Pancreas (tissue), 10 donors: Measurements from ENCODE around the gene WWOX. TPM values are rescaled to one million over a fixed set of nuclear protein-coding genes. Genes with fewer than 3 reads are reported as not detected.
"Not testable (repeated sequence)": the region's sequence is repeated elsewhere in the genome, so short reads cannot be mapped to it uniquely, and the experiment has no call there.

Experiments
- ATAC-seq, 4 donors: fragments of 200-7000 bp; cut with Tn5 transposase; one replicate each; pipeline versions ENCODE4 v1.8.0 to v1.9.1; 2020; ENCODE audit warnings: mild to moderate bottlenecking in 4 of 4, moderate library complexity in 4 of 4
- DNase-seq, 6 donors: peaks; one replicate each; pipeline ENCODE4 v3.0.0-alpha.2; 2020
- FAIRE-seq: peaks from 2 replicates; lab custom pipeline; 2012; peaks lifted over from hg19 to GRCh38; lab: Jason Lieb, UNC
- H3K27ac ChIP-seq, 4 donors: fragments of 200-600 bp; sonication (generic); 1 replicate in 3 of 4; 2 replicates in 1 of 4; pipeline versions ENCODE4 v1.5.0 to v1.8.0; 2020
- H3K27me3 ChIP-seq, 4 donors: fragments of 200-600 bp; one replicate each; pipeline ENCODE4 v1.8.0; 2021
- H3K36me3 ChIP-seq, 3 donors: fragments of 200-600 bp; sonication (generic) in 1 of 3; one replicate each; pipeline versions ENCODE4 v1.5.0 to v1.8.0; 2020 to 2021
- H3K4me1 ChIP-seq, 3 donors: fragments of 200-600 bp; one replicate each; pipeline ENCODE4 v1.8.0; 2021
- H3K4me3 ChIP-seq, 4 donors: fragments of 200-600 bp; sonication (generic) in 2 of 4; one replicate each; pipeline versions ENCODE4 v1.5.0 to v1.8.0; 2020 to 2021
- H3K9me3 ChIP-seq, 4 donors: fragments of 200-600 bp; one replicate each; pipeline ENCODE4 v1.8.0; 2021
- WGBS, 2 donors: extraction: QIAGEN DNeasy Blood & Tissue Kit; methylation state at CpG; one replicate each; pipeline ENCODE4 v1.1.7; 2013; 5-methylcytosine and 5-hydroxymethylcytosine counted together
- intact Hi-C, 3 donors: fragments of 100-400 bp; cut with DNase I; formaldehyde crosslinking; loops; one replicate each; pipeline versions ENCODE4 v1.11.1 to v1.14.2; 2022
- polyA plus RNA-seq, 2 donors: library from polyadenylated mRNA; stranded (reverse); fragments of 200-250 nt; gene quantifications; one replicate each; pipeline ENCODE4 v1.2.3, GENCODE V29; 2013
- total RNA-seq, 6 donors: library from RNA; stranded (reverse); fragmentation: NEBNext Ultra II Directional in 4 of 6; extraction: Animal tissue kit (Norgen Biotek cat#: 25700) in 4 of 6; gene quantifications; one replicate each; pipeline versions ENCODE4 v1.2.1 to v1.2.4, GENCODE V29; 2021 to 2023
- TF ChIP-seq, protein P1 (sequence below), 4 donors: fragments of 200-600 bp; sonication (generic) in 3 of 4; IDR thresholded peaks; one replicate each; pipeline versions ENCODE4 v1.5.0 to v1.8.0; 2021; ENCODE audit warnings: antibody characterized with exemption in 4 of 4
- donor health status: healthy with polysubstance abuse.
- donor health status: DM: no; HTN: no; CAD: no; lungs with moderate emphysema.
- donor health status: DM: no; HTN: no; CAD: no.
- donor health status: control.
- donor health status: control.
- donor health status: Bipolar disorder and iron deficiency.
- donor health status: DM: yes; HTN: yes; CAD: no.
- donor health status: DM: no; HTN: no; CAD: no.
- donor health status: DM: no; HTN: no; CAD: no.
- donor health status: DM: yes; HTN: yes; CAD: no.

Gene WWOX
- total and polyA plus RNA-seq, 8 donors, result 6.8 to 14.4 (median 10.8) TPM

DNA sequence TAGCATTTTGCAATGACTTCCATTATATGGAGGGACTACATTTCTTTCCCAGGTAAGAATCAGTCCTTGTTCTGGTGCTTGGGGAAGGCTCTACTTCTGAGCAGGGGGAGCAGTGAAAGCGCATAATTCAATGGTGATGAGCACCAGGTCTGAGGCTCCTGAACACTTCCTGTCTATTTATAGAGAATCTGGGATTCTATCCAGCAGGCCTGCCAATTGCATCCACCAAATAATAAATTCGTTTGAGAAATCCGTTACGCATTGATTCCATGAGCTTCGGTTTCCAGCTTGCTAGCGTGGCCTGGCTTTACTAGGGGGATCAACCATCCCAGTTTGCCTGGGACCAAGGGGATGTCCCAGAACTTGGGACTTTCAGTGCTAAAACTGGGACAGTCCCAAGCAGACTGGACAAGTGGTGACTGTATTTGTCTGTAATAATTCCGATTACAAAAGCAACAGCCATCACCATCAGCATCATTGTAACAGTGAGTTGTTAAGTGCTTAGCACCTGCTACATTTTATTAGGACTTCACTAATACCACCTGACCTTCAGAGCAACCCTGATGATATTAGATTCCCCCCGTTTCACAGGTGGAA is 1151.1 kb downstream of the WWOX start:
- Histone ChIP-seq H3K4me1 (peaks cover 0 to 5% (median 0%) of the 10 kb centered on the region in 3 donors), H3K27ac (no peak overlapping the region), H3K4me3 (no peak overlapping the region), H3K36me3 (no peaks in the 10 kb centered on the region), H3K9me3 (no peaks in the 10 kb centered on the region), H3K27me3 (no peaks in the 10 kb centered on the region)
- no peak for DNase-seq
- intact Hi-C loops, result no loop called here
- no peak for ATAC-seq
- FAIRE-seq, result no peak
- TF ChIP-seq, protein P1, sequence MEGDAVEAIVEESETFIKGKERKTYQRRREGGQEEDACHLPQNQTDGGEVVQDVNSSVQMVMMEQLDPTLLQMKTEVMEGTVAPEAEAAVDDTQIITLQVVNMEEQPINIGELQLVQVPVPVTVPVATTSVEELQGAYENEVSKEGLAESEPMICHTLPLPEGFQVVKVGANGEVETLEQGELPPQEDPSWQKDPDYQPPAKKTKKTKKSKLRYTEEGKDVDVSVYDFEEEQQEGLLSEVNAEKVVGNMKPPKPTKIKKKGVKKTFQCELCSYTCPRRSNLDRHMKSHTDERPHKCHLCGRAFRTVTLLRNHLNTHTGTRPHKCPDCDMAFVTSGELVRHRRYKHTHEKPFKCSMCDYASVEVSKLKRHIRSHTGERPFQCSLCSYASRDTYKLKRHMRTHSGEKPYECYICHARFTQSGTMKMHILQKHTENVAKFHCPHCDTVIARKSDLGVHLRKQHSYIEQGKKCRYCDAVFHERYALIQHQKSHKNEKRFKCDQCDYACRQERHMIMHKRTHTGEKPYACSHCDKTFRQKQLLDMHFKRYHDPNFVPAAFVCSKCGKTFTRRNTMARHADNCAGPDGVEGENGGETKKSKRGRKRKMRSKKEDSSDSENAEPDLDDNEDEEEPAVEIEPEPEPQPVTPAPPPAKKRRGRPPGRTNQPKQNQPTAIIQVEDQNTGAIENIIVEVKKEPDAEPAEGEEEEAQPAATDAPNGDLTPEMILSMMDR (IDR thresholded peaks at IDR 0.05), result no peak
- 83 to 84% methylated on average over 8 of the region's 8 CpGs for WGBS, 2 donors

DNA sequence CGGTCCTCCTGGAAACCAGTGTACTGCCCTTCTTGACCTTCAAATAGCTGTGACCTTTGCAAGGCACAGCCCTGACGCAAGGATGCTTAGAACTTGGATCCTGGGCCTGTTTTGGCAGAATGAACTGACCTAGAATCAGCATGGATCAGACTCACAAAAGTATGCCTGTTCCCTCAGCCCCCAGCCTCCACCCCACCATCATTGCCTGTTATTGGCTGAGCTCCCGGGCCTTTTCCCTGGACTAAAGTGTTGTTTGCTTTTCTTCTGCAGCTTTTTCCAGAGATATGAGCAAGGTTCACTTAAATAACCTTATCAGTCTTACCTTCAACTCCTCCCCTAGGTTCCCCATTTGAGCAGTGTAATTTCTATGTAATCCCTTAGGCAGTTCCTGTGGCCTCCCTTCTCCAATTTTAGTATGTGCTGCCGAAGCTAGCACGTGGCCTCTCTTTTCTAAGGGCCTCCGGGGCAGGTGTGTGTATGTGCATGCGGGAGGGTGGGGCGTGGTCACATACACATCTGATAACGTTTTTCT is 1153.7 kb downstream of the WWOX start:
- 8 to 12% methylated on average over 9 of the region's 9 CpGs for WGBS, 2 donors
- peak in 3 of 4 donors; percentile 57 to 87 (median 86) for ATAC-seq
- Histone ChIP-seq H3K4me3 (no peak overlapping the region), H3K27ac (no peak overlapping the region), H3K9me3 (no peaks in the 10 kb centered on the region), H3K36me3 (no peaks in the 10 kb centered on the region), H3K27me3 (no peaks in the 10 kb centered on the region), H3K4me1 (peaks cover 0 to 5% (median 0%) of the 10 kb centered on the region in 3 donors)
- TF ChIP-seq, protein P1 (IDR thresholded peaks at IDR 0.05), result no peak
- no peak for FAIRE-seq
- intact Hi-C loops, result no loop called here
- peak in 2 of 6 donors; percentile 16 to 22 for DNase-seq

DNA sequence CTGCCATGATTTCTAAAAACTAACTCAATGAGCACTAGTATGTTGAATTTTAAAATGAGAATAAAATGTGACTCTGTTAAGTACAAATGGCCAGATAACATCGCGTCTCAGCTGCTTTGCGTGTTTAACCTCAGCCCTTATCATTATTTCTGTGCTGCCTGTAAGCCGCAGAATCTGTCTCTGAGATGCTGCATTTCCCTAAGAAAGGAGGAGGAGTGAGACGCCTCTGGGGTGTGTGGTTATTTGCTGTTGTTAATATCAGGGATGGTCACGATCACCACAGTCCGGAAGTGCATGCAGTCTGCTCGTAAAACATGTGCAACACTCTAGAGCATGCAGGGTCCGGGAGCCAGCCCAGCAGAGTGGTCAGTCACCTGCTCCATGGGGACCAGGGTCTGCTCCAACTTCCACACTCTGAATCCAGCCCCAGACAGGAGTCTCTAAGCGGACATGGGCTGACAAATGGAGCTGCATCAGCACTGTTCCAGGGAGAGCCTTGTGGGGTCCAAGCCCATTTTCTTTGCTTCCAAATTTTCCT is 1158.6 kb downstream of the WWOX start:
- 69 to 75% methylated on average over 10 of the region's 10 CpGs for WGBS, 2 donors
- Histone ChIP-seq H3K27ac (no peak overlapping the region), H3K4me1 (peaks cover 0 to 5% (median 0%) of the 10 kb centered on the region in 3 donors), H3K27me3 (no peaks in the 10 kb centered on the region), H3K4me3 (no peak overlapping the region), H3K36me3 (no peaks in the 10 kb centered on the region), H3K9me3 (no peaks in the 10 kb centered on the region)
- DNase-seq (no peak), FAIRE-seq (no peak), ATAC-seq (no peak)
- TF ChIP-seq, protein P1 (IDR thresholded peaks at IDR 0.05), result no peak
- intact Hi-C loops, result no loop called here

DNA sequence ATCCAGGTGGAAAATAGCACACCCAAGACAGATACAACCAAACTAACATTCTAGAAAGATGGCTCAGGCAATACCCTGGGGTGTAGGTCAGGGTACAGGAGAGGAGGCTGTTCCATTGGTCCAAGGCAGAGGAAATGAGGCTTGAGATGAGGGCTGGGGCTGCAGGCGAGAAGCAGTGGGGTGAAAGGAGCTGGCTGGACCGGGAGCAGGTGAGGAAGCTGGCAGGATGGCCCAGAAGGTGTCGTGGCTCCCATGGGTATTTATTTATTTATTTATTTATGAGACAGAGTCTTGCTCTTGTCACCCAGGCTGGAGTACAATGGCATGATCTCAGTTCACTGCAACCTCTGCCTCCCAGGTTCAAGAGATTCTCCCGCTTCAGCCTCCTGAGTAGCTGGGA is 1161.4 kb downstream of the WWOX start:
- ATAC-seq, H3K36me3 ChIP-seq, DNase-seq, intact Hi-C loops, H3K4me1 ChIP-seq, FAIRE-seq, H3K4me3 ChIP-seq, H3K9me3 ChIP-seq, H3K27ac ChIP-seq, H3K27me3 ChIP-seq: not testable (repeated sequence)
- 84 to 85% methylated on average over 4 of the region's 4 CpGs for WGBS, 2 donors

DNA sequence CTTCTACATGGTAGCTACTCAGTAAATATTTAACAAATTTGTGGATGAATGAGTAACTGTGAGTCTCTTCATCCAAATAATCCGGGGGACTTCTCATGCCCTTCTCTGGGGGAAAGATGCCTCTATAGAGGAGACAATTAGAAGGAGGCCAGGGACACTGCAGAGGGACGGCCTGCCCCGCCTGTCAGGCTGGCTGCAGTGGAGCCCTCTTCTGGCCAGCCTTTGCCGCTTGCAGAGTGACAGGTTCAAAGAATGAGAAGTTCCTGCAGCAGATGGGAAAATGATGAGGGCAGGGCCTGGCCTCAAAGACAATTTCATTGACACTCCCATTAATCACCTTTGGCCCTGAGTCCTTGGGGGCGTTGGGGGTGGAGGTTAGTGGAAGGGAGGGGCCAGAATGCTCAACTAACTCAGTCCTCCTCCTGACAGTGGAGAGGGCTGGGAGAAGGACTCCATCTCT is 1162.1 kb downstream of the WWOX start:
- 20 to 30% methylated on average over 5 of the region's 5 CpGs for WGBS, 2 donors
- no peak overlapping the region for H3K4me3 ChIP-seq
- TF ChIP-seq, protein P1 (IDR thresholded peaks at IDR 0.05), result peak in 2 of 4 donors; percentile 10 to 20
- no peaks in the 10 kb centered on the region for H3K27me3 ChIP-seq
- FAIRE-seq (no peak), DNase-seq (peak in 1 of 6 donors; percentile 63), ATAC-seq (peak in 3 of 4 donors; percentile 57 to 72 (median 66))
- H3K9me3 ChIP-seq, result no peaks in the 10 kb centered on the region
- intact Hi-C loops, result no loop called here
- no peak overlapping the region for H3K27ac ChIP-seq
- H3K4me1 ChIP-seq, result no peaks in the 10 kb centered on the region
- H3K36me3 ChIP-seq, result no peaks in the 10 kb centered on the region
